ENCODE data around the gene ZNF197.

DNA sequence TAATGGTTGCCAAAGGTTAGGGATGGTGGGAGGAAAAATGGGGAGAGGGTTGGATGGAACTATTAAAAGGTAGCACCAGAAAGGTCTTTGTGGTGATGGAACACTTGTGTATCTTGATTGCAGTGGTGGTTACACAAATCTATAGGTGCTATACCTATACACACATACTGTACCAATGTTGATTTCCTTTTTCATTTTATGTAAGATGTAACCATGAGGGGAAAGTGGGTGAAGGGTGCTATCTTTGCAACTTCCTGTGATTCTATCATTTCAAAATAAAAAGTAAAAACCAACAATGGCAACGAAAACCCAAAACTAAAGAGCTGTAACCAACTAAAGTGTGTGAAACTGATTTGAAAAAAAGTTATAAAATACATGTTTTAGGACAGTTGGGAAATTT lies 22.9 kb downstream of the ZNF197 start:
- TF ChIP-seq POLR2AphosphoS5 (IDR thresholded peaks at IDR 0.05; ENCODE audit: low read depth, low read length) (no peak), CTCF (IDR thresholded peaks at IDR 0.05) (no peak)
- TF ChIP-seq, protein P1, sequence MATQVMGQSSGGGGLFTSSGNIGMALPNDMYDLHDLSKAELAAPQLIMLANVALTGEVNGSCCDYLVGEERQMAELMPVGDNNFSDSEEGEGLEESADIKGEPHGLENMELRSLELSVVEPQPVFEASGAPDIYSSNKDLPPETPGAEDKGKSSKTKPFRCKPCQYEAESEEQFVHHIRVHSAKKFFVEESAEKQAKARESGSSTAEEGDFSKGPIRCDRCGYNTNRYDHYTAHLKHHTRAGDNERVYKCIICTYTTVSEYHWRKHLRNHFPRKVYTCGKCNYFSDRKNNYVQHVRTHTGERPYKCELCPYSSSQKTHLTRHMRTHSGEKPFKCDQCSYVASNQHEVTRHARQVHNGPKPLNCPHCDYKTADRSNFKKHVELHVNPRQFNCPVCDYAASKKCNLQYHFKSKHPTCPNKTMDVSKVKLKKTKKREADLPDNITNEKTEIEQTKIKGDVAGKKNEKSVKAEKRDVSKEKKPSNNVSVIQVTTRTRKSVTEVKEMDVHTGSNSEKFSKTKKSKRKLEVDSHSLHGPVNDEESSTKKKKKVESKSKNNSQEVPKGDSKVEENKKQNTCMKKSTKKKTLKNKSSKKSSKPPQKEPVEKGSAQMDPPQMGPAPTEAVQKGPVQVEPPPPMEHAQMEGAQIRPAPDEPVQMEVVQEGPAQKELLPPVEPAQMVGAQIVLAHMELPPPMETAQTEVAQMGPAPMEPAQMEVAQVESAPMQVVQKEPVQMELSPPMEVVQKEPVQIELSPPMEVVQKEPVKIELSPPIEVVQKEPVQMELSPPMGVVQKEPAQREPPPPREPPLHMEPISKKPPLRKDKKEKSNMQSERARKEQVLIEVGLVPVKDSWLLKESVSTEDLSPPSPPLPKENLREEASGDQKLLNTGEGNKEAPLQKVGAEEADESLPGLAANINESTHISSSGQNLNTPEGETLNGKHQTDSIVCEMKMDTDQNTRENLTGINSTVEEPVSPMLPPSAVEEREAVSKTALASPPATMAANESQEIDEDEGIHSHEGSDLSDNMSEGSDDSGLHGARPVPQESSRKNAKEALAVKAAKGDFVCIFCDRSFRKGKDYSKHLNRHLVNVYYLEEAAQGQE (IDR thresholded peaks at IDR 0.05; ENCODE audit: insufficient read depth in 1 of 2, low read depth in 2 of 2, low read length in 1 of 2), result no peak
